ENCODE data around the gene AUH. TPM values are rescaled to one million over a fixed set of nuclear protein-coding genes. Genes with fewer than 3 reads are reported as not detected.

AUH gene
- total RNA-seq, 2 donors from 2014 or later, result 23.0 to 23.5 TPM

GRCh38 chr9:91253488-91253887 lies 108.2 kb downstream of the AUH start:
- H3K9me3 ChIP-seq (ENCODE audit: control insufficient read depth, low read length), result no peaks in the 10 kb centered on the region
- H3K9ac ChIP-seq (ENCODE audit: extremely low read depth, low read length, poor library complexity, severe bottlenecking), result no peak overlapping the region
- peaks cover 27% of the 10 kb centered on the region for H3K27me3 ChIP-seq (ENCODE audit: control insufficient read depth, insufficient read depth, low read length, poor library complexity, severe bottlenecking)
- no peaks in the 10 kb centered on the region for H3K36me3 ChIP-seq (ENCODE audit: control insufficient read depth, insufficient read depth, low read length)
- DNase-seq, result no peak
- no peak overlapping the region for H3K27ac ChIP-seq (ENCODE audit: low read depth, low read length)
- Mint-ChIP-seq H3K4me1 (peaks cover 5% of the 10 kb centered on the region), H3K4me3 (no peak overlapping the region), H3K27me3 (ENCODE audit: insufficient read depth) (peaks cover 11% of the 10 kb centered on the region), H3K36me3 (ENCODE audit: low read depth) (no peaks in the 10 kb centered on the region), H3K9me3 (no peaks in the 10 kb centered on the region), H3K27ac (no peak overlapping the region)
- H3K4me3 ChIP-seq (ENCODE audit: low read length), result no peak overlapping the region
- WGBS, 2 experiments (ENCODE audit: insufficient coverage in 1 of 2, insufficient read length in 1 of 2), result 32 to 67% methylated on average over 1 of the region's 1 CpG
- TF ChIP-seq CTCF (conservative IDR thresholded peaks at IDR 0.05), result peak; percentile 69
- no peaks in the 10 kb centered on the region for H3K4me1 ChIP-seq (ENCODE audit: control insufficient read depth, insufficient read depth, low read length)

GRCh38 chr9:91248707-91249106 lies 113.0 kb downstream of the AUH start:
- DNase-seq, result no peak
- Mint-ChIP-seq H3K27ac (no peak overlapping the region), H3K27me3 (ENCODE audit: insufficient read depth) (peaks cover 3% of the 10 kb centered on the region), H3K4me1 (peaks cover 21% of the 10 kb centered on the region), H3K36me3 (ENCODE audit: low read depth) (no peaks in the 10 kb centered on the region), H3K9me3 (no peaks in the 10 kb centered on the region), H3K4me3 (no peak overlapping the region)
- WGBS, 2 experiments (ENCODE audit: insufficient coverage in 1 of 2, insufficient read length in 1 of 2), result 95 to 96% methylated on average over 5 to 6 of the region's 6 CpGs
- H3K4me1 ChIP-seq (ENCODE audit: control insufficient read depth, insufficient read depth, low read length), result no peaks in the 10 kb centered on the region
- H3K9me3 ChIP-seq (ENCODE audit: control insufficient read depth, low read length), result no peaks in the 10 kb centered on the region
- peaks cover 7% of the 10 kb centered on the region for H3K27me3 ChIP-seq (ENCODE audit: control insufficient read depth, insufficient read depth, low read length, poor library complexity, severe bottlenecking)
- no peak overlapping the region for H3K9ac ChIP-seq (ENCODE audit: extremely low read depth, low read length, poor library complexity, severe bottlenecking)
- TF ChIP-seq CTCF (conservative IDR thresholded peaks at IDR 0.05), result no peak
- H3K4me3 ChIP-seq (ENCODE audit: low read length), result no peak overlapping the region
- no peaks in the 10 kb centered on the region for H3K36me3 ChIP-seq (ENCODE audit: control insufficient read depth, insufficient read depth, low read length)
- no peak overlapping the region for H3K27ac ChIP-seq (ENCODE audit: low read depth, low read length)

DNA sequence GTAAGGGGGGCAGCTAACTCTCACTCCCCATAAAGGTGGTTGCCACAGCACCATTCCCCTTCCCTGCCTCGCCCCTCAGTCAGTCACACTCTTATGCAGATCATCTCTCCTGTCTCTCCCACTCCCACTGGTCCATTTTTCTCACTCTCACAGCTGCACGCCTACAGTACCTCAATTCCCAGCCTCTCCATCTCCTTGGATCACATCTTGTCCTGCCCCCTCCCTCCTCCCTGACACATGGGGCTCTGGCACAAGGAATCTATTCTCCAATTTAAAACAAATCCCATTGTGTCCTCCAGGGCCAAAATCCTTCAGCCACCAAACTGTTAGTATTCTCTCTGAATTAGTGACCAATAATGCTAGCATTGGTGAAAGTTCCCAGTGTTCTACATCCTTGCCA lies 114.4 kb downstream of the AUH start:
- Histone ChIP-seq H3K4me3 (ENCODE audit: low read length) (no peak overlapping the region), H3K27ac (ENCODE audit: low read depth, low read length) (no peak overlapping the region), H3K27me3 (ENCODE audit: control insufficient read depth, insufficient read depth, low read length, poor library complexity, severe bottlenecking) (peaks cover 2% of the 10 kb centered on the region), H3K9ac (ENCODE audit: extremely low read depth, low read length, poor library complexity, severe bottlenecking) (no peak overlapping the region), H3K4me1 (ENCODE audit: control insufficient read depth, insufficient read depth, low read length) (no peaks in the 10 kb centered on the region), H3K36me3 (ENCODE audit: control insufficient read depth, insufficient read depth, low read length) (no peaks in the 10 kb centered on the region), H3K9me3 (ENCODE audit: control insufficient read depth, low read length) (no peaks in the 10 kb centered on the region)
- Mint-ChIP-seq H3K27ac (no peak overlapping the region), H3K4me3 (no peak overlapping the region), H3K27me3 (ENCODE audit: insufficient read depth) (peaks cover 2% of the 10 kb centered on the region), H3K36me3 (ENCODE audit: low read depth) (no peaks in the 10 kb centered on the region), H3K4me1 (peaks cover 21% of the 10 kb centered on the region), H3K9me3 (no peaks in the 10 kb centered on the region)
- TF ChIP-seq CTCF (conservative IDR thresholded peaks at IDR 0.05), result no peak
- 83 to 92% methylated on average over 2 of the region's 2 CpGs for WGBS, 2 experiments (ENCODE audit: insufficient coverage in 1 of 2, insufficient read length in 1 of 2)
- no peak for DNase-seq

Data from endodermal cell (in vitro differentiated cells).